ENCODE measurements around the gene AFAP1. TPM values are rescaled to one million over a fixed set of nuclear protein-coding genes. Genes with fewer than 3 reads are reported as not detected.

Gene AFAP1
- polyA plus RNA-seq, 1 donor (not counting 4 experiments of a cell fraction or from before 2014, with no cell fraction given): 7.6 TPM

DNA sequence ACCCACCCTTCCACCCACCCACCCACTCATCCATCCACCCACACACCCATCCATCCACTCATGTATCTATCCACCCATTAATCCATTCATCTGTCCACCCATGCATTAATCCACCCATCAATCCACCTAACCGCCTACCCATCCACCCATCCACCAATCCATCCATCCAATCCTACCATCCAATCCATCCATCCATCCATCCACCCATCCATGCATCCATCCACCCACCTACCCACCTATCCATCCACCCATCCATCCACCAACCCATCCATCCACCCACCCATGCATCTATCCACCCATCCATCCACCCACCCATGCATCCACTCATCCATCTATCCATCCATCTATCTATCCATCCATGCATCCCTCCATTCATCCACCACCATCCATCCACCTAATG lies 34.8 kb upstream of the AFAP1 start:
- no peak overlapping the region for H3K4me2 ChIP-seq (ENCODE audit: control insufficient read depth, extremely low read depth, insufficient read depth, low read depth, low read length)
- no peak overlapping the region for H3K27ac ChIP-seq (ENCODE audit: control insufficient read depth, insufficient read depth, low read length)
- H3K79me2 ChIP-seq (ENCODE audit: control insufficient read depth, insufficient read depth, low read length): no peaks in the 10 kb centered on the region
- TF ChIP-seq EZH2 (IDR thresholded peaks at IDR 0.05; ENCODE audit: low read length): no peak
- TF ChIP-seq, protein P1, sequence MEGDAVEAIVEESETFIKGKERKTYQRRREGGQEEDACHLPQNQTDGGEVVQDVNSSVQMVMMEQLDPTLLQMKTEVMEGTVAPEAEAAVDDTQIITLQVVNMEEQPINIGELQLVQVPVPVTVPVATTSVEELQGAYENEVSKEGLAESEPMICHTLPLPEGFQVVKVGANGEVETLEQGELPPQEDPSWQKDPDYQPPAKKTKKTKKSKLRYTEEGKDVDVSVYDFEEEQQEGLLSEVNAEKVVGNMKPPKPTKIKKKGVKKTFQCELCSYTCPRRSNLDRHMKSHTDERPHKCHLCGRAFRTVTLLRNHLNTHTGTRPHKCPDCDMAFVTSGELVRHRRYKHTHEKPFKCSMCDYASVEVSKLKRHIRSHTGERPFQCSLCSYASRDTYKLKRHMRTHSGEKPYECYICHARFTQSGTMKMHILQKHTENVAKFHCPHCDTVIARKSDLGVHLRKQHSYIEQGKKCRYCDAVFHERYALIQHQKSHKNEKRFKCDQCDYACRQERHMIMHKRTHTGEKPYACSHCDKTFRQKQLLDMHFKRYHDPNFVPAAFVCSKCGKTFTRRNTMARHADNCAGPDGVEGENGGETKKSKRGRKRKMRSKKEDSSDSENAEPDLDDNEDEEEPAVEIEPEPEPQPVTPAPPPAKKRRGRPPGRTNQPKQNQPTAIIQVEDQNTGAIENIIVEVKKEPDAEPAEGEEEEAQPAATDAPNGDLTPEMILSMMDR (optimal IDR thresholded peaks at IDR 0.05 in 1 of 3, IDR thresholded peaks at IDR 0.05 in 1 of 3, conservative IDR thresholded peaks at IDR 0.05 in 1 of 3; ENCODE audit: extremely low read depth in 1 of 3, insufficient read depth in 2 of 3, low read length in 3 of 3): no peak
- FAIRE-seq (no peak), DNase-seq (ENCODE audit: low read depth, low spot score) (no peak)
- dilution Hi-C loops (cut with MboI; ENCODE audit: extremely low pct_ligation_motif_present, low sequenced_read_pairs): no loop called here
- no peaks in the 10 kb centered on the region for H3K9me3 ChIP-seq (ENCODE audit: control insufficient read depth, low read depth, low read length)
- no peaks in the 10 kb centered on the region for H3K27me3 ChIP-seq (ENCODE audit: control insufficient read depth, extremely low read depth, insufficient read depth, low read length)
- H3K9me1 ChIP-seq (ENCODE audit: control insufficient read depth, extremely low read depth, insufficient read depth, low read length): no peaks in the 10 kb centered on the region
- H3K4me1 ChIP-seq (ENCODE audit: control insufficient read depth, extremely low read depth, insufficient read depth, low read length): peaks cover 79% of the 10 kb centered on the region
- no peak overlapping the region for H2AFZ ChIP-seq (ENCODE audit: control insufficient read depth, low read length)
- H3K4me3 ChIP-seq (ENCODE audit: control insufficient read depth in 2 of 3, extremely low read depth in 1 of 3, insufficient read depth in 2 of 3, low read depth in 1 of 3, low read length in 3 of 3): no peak overlapping the region
- no peaks in the 10 kb centered on the region for H4K20me1 ChIP-seq (ENCODE audit: control insufficient read depth, extremely low read depth, insufficient read depth, low read length)
- no peak overlapping the region for H3K9ac ChIP-seq (ENCODE audit: control insufficient read depth, extremely low read depth, insufficient read depth, low read length)
- no peaks in the 10 kb centered on the region for H3K36me3 ChIP-seq (ENCODE audit: control insufficient read depth in 2 of 2, extremely low read depth in 1 of 2, insufficient read depth in 2 of 2, low read length in 2 of 2)

GRCh38 chr4:7973545-7973981 lies 33.9 kb upstream of the AFAP1 start:
- FAIRE-seq: peak; percentile 91

More at GRCh38 chr4:7973545-7973981, 33.9 kb upstream of the AFAP1 start:
- dilution Hi-C loops (cut with MboI; ENCODE audit: extremely low pct_ligation_motif_present, low sequenced_read_pairs): no loop called here
- no peaks in the 10 kb centered on the region for H3K9me1 ChIP-seq (ENCODE audit: control insufficient read depth, extremely low read depth, insufficient read depth, low read length)
- no peaks in the 10 kb centered on the region for H3K9me3 ChIP-seq (ENCODE audit: control insufficient read depth, low read depth, low read length)
- H3K4me3 ChIP-seq (ENCODE audit: control insufficient read depth in 2 of 3, extremely low read depth in 1 of 3, insufficient read depth in 2 of 3, low read depth in 1 of 3, low read length in 3 of 3): no peak overlapping the region
- H3K4me2 ChIP-seq (ENCODE audit: control insufficient read depth, extremely low read depth, insufficient read depth, low read depth, low read length): peak overlapping the region; percentile 65
- no peak for TF ChIP-seq EZH2 (IDR thresholded peaks at IDR 0.05; ENCODE audit: low read length)
- TF ChIP-seq, protein P1 (optimal IDR thresholded peaks at IDR 0.05 in 1 of 3, IDR thresholded peaks at IDR 0.05 in 1 of 3, conservative IDR thresholded peaks at IDR 0.05 in 1 of 3; ENCODE audit: extremely low read depth in 1 of 3, insufficient read depth in 2 of 3, low read length in 3 of 3): no peak
- peak; percentile 81 for DNase-seq (ENCODE audit: low read depth, low spot score)
- H3K79me2 ChIP-seq (ENCODE audit: control insufficient read depth, insufficient read depth, low read length): no peaks in the 10 kb centered on the region
- no peaks in the 10 kb centered on the region for H3K36me3 ChIP-seq (ENCODE audit: control insufficient read depth in 2 of 2, extremely low read depth in 1 of 2, insufficient read depth in 2 of 2, low read length in 2 of 2)
- H3K27me3 ChIP-seq (ENCODE audit: control insufficient read depth, extremely low read depth, insufficient read depth, low read length): no peaks in the 10 kb centered on the region
- no peak overlapping the region for H2AFZ ChIP-seq (ENCODE audit: control insufficient read depth, low read length)
- H3K27ac ChIP-seq (ENCODE audit: control insufficient read depth, insufficient read depth, low read length): peak overlapping the region; percentile 83
- no peaks in the 10 kb centered on the region for H4K20me1 ChIP-seq (ENCODE audit: control insufficient read depth, extremely low read depth, insufficient read depth, low read length)
- H3K9ac ChIP-seq (ENCODE audit: control insufficient read depth, extremely low read depth, insufficient read depth, low read length): peak overlapping the region; percentile 51
- H3K4me1 ChIP-seq (ENCODE audit: control insufficient read depth, extremely low read depth, insufficient read depth, low read length): peaks cover 73% of the 10 kb centered on the region
